ENCODE data around the gene EML3.
A peak's percentile ranks its signal among the peaks of the same experiment; 100 is the strongest.
"Not testable (repeated sequence)": the region's sequence is repeated elsewhere in the genome, so short reads cannot be mapped to it uniquely, and the experiment has no call there.

The EML3 gene

DNA sequence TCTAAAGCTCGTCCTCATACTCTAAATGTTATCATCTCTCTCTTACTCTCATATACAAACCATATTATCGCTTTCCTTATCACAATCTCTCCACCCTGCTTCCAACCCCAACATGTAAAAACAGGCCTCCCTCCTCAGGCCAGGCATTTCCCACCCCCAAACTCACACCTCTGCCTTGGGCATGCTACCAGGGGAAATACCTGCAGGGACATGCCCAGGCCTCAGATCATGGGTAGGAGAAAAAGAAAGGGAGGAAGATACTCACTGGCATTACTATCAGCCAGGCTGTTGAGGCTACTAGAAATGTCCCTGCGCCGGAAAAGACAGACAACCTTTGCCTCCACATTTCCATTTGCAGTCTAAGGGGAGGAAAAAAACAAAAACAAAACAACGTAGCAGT, 12.7 kb downstream of the EML3 start:
- no peak for DNase-seq (ENCODE audit: low read depth in 4 of 4, low spot score in 1 of 4)

DNA sequence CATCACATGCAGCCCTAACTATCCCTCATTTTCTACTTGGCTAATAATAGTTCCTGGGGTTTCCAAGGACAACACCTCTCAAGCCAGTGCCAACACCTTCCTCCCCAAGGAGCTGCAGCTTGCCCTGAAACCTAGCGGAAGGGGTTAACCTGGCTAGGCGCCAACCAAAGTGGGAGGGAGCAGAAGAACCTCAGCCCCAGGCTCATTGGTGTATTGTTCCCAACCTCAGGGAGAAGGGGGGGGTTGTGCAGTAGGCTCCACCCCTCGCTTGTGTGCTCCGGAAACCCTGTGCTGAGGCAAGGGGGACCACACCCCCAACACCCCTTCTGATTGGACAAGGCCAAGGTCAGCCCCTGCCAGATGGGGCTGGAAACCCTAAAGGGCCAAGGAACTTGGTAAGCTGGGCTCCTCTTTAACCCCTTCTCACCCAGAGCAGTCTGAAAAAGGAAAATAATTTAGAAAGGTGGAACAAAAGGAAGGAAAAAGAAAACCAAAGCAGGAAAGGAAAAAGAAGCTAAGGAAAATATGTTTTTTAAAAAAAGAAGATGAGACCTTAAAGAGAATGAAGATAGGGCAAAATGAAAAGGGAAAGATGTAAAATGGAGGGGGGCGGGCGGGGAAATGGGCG, 13.4 kb downstream of the EML3 start:
- DNase-seq (ENCODE audit: low read depth in 4 of 4, low spot score in 1 of 4), result peak; percentile 85 to 95 (median 89)

DNA sequence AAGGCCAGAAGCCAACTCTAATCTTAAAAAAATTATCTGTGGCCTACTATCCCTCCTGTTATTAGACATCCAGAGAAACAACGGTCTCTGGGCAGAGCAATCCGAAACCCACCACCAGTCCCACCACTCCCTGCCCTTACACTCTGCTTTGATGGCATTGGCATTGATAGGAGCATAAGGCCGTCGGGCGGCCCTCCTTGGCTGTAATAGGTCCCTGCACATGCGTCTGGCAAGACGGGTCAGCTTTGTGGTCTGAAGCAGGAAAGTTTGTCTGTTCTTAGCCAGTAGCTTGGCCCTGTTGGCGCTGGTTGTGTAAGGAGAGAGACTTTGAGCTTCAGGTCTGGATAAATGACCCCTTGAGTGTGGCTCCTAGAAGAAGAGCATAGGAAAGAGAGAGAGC, 17.5 kb downstream of the EML3 start:
- no peak for DNase-seq (ENCODE audit: low read depth in 4 of 4, low spot score in 1 of 4)

DNA sequence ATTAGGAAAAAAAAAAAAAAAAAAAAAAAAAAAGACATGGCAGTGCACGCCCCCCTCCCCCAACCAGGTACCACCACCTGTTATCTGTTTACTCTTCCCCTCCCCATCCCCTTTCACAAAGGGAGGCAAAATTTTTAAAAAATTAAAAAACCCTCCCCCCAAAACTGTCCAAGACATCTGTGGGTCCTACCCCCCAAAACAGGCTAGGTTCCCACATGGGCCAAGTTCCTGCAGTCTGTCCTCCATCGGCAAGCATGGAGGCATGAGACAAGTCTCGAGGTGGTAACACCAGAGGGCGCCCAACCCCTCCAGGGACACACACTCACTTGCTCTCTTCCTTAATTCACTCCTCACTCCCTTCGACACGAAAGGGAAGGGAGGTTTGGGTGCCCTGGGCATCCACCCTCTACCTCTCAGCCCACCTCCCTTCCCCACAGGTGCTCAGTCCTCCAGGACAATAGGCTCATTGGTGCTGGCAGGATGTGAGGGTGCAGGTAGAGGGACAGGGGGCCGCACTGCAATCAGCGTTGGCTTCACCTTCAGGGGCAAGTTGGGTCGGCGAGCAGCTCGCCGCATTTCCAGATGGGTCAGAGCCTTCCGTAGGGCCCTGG, 19.0 kb downstream of the EML3 start:
- peak in 2 of 4 experiments; percentile 63 to 69 for DNase-seq (ENCODE audit: low read depth in 4 of 4, low spot score in 1 of 4)

DNA sequence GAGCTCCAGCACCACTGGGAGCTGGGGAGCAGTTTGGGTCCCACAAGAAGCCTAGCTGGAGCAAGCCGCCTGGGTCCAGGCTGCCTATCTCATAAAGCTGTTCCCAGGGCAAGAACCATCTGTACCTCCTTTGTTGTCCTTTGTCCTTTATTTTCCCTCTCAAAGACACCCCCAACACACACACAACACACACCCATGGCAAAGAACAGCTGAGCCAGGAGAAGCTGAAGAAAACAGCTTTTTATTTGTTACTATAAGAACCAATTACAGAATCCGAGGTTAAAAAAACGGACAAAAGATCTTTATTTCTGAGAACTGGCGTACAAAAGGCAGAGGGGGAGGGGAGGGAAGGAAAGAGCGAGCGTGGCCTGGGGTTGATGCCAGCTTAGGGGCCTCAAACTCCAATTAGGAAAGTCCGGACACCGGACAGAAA, 19.6 kb downstream of the EML3 start:
- DNase-seq (ENCODE audit: low read depth in 4 of 4, low spot score in 1 of 4), result no peak

DNA sequence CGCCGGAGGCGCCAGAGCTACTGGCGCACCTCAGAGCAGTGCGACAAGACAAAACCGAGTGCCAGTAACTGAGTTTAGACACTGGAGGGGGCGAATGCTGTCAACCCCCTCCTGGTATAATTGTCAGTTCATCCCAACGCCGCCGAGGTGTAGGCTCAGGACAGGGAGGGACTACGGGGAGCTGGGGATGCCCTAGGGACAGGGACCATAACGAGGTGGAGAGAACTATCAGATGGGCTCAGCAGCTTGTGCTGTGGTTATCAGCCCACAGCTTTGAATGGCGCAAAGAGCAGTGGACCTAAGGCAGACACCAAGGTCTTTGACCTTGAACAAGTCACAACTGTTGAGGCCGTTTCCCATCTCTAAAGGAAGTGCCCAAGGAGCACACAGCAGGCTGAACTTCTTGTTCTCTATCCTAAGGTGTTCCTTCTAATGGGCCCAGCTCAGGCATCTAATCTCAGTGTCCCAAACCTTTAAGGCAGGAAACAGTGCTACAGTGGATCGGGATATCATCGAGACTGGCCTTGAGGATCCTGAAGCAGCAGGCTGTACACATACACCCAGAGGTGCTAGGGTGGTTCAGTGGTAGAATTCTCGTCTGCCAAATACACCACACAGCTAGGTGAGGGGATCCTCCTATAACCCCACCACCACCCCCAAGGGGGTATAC, 20.3 kb downstream of the EML3 start:
- DNase-seq (ENCODE audit: low read depth in 4 of 4, low spot score in 1 of 4), result no peak

DNA sequence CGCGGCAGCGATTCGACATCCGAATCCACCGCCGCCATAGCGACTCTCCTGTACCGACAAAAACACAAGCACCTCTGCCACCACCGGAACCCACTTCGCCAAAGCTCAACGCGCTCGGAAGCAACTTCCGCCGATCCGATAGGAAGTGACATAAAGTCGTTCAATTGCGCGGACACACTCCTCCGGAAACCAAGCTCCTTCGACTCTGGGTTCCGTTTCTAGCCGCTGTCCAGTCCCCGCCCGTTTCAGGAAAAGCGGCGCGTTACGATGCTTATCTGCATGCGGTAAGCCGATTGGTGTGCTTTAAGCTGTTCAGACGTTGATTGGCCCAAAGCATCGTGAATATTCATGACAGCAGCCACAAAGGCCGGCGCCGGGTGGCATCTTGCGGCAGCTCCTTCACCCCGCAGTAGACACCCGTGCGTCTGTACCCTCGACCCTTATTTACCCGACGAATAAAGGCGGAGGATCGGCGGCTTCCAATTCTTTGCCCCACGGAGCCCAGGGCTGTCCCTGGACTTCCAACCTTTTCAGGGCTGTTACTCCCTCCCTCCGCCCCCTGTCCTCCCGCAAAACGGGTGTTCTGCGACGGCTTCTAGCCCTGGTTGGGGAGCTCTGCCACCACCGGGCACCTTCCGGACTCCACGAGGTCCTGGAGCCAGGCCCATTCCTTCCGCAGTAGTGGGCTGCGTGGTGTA, 21.0 kb downstream of the EML3 start, which contains the start of gene TUT1:
TUT1 (minus strand) TSS at position 76 of the 698 bp plus-strand sequence; CDS start at position 38, 38 bp downstream.
- DNase-seq (ENCODE audit: low read depth in 4 of 4, low spot score in 1 of 4), result peak; percentile 84 to 90 (median 90)

DNA sequence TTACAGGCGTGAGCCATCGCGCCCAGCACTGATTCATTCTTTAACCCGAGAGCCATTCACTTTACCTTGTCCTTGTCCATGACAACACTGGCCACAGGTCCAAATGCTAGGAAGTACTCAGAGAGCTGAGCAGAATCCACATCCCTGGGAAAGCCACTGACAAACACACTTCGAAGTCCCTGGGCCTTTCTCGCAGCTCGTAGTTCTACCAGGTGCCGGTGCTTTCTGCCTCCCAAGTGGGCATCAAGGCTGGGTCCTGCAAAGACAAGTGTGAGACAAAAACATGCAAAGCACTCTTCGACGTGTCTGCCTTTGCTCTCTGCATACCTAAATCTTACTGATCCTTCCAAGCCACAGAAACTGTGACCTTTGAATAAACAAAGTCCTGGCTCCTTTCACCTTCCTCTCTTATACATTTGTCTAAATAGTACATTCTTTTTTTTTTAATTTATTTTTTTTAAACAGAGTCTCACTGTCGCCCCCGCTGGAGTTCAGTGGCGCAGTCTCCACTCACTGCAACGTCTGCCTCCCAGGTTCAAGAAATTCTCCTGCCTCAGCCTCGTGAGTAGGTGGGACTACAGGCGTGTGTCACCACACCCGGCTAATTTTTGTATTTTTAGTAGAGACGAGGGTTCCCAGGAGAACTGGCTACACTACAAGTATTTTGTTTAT, 23.5 kb downstream of the EML3 start:
- DNase-seq (ENCODE audit: low read depth in 4 of 4, low spot score in 1 of 4), result no peak

DNA sequence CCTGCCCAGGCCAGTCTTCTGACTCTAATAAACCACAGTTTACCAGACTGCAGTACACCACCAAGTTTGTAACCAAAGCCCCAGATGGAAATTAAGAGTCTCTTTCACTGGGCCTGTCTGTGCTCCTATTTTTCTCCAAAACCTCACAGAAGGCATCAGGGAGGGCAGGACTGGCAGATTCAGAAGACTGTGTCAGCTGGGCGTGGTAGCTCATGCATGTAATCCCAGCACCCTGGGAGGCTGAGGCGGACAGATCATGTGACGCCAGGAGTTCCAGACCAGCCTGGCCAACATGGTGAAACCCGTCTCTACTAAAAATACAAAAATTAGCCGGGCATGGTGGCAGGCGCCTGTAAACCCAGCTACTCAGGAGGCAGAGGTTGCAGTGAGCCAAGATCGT, 27.2 kb downstream of the EML3 start:
- DNase-seq (ENCODE audit: low read depth in 4 of 4, low spot score in 1 of 4), result not testable (repeated sequence)

DNA sequence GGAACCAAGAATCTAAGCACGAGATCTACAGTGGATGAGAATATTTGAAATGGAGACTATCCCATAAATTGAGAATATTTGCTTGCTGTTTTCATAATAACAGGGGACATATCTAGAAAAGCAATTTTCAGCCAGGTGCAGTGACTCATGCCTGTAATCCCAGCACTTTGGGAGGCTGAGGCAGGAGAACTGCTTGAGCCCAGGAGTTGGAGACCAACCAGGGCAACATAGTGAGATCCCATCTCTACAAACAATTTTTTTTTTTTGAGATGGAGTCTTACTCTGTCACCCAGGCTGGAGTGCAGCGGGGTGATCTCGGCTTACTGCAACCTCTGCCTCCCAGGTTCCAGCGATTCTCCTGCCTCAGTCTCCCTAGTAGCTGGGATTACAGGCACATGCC, 30.8 kb downstream of the EML3 start:
- not testable (repeated sequence) for DNase-seq (ENCODE audit: low read depth in 4 of 4, low spot score in 1 of 4)

DNA sequence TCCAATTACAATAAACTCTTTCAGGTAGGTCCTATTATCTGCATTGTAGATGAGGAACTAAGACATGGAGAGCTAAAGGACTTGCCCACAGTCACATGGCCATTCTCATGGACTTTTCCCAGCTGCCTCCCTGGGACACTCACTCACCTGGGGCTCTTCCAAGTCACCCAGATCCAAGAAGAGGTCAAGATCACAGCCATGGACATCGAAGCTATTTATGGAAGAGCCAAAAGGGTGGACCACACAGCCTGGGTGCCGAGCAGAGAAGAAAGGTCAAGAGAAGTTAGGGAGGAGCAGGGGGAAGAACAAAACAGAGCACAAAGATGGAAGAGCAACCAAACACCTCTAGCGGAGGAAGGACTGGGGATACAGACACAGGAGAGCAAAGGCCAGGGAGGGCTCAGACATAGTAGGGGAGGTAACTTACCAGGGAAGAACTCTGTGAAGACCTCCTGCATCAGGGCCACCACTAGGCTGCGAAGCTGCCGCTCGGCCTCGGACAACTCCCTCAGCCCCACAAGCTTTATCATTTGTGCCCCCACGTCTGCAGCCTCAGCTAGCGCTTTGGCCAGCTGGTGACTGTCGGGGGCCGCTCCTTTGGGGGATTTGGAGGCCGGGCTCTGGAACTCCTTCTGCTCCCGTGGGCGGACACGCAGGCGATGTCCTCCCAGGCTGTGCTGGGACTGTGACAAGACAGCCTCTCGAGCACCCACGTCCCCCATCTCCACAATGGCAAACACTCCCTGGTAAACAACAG, 31.4 kb downstream of the EML3 start:
- no peak for DNase-seq (ENCODE audit: low read depth in 4 of 4, low spot score in 1 of 4)

DNA sequence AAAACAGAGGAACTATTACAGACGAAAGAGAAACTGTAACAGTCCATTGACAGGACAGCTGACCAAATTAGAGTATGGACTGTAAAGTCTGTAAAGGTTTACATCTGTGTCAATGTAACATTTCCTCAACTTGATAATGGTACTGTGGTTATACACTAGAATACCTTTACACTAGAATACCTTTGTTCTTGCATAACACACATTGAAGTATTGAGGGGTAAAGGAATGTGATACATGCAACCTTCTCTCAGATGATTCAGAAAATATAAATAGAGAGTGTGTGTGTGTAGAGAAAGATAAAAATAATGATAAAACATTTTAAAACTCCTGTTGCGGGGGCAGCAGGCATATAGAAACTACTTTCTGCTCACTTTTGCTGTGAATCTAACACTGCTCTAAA, 33.3 kb downstream of the EML3 start:
- DNase-seq (ENCODE audit: low read depth in 4 of 4, low spot score in 1 of 4), result no peak

DNA sequence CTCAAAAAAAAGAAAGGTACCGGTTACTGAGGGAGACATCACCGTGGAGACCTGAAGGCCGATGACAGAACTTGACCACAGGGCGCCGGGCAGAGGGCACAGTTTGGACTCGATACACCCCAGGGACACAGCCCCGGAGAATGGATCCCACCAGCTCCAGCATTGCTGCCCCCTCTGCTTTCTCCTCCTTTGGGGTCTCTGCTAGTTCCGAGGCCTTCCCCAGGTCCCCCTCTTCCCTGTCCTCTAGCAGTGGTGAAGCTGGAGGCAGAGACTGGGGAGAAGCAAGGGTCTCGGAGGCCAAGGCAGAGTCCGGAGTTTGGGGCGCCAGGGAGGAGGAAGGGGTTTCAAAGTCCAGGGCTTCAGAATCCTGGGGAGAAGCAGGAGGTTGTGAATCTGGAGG, 34.0 kb downstream of the EML3 start:
- no peak for DNase-seq (ENCODE audit: low read depth in 4 of 4, low spot score in 1 of 4)

DNA sequence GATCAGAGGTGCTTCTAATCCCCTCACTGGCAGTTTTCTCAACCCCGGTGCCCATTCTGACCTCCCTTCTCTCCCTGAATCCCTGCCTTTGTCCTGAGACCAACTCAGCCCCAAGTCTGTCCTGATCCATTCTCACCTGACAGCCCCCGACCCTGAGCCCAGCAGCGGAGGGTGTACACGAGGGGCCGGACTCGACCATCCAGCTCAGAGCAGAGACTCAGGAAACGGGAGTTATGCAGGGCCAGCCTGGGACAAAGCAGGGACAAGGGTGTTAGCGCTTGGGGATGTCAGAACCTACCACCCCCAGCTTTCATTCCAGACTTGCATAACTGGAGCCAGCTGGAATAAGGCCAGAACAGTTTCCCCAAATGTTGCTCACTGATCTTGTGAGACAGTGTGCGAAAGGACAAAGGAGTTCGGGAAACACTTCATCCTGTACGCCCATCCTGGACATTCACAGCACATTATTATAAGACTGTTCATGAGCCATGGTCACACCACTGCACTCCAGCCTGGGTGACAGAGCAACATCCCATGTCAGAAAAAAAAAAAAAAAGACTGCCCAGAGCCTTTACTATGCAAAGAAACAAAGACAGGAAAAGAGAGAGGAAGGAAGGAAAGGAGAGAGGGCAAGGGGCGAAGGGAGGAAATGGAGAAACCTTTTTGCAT, 35.4 kb downstream of the EML3 start:
- DNase-seq (ENCODE audit: low read depth in 4 of 4, low spot score in 1 of 4), result no peak

DNA sequence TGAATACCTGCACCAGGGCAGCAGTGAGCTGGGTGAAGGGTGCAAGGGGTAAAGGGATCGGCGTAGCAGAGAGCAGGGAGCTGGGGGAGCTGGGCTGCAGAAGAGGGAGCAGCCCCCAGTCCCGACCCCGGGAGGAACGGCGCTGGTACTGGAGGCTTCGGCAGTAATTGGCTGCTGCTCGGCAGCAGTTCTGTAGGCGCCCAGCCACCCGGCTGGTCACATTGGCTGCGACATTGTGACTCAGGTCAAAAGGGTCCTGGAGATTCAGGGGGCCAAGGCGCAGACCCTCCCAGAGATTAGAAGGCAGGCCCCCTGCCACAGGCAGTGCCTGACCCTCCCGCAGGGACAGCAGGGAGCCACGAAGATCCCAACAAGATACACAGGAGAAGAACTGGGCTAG, 36.7 kb downstream of the EML3 start:
- DNase-seq (ENCODE audit: low read depth in 4 of 4, low spot score in 1 of 4), result no peak

DNA sequence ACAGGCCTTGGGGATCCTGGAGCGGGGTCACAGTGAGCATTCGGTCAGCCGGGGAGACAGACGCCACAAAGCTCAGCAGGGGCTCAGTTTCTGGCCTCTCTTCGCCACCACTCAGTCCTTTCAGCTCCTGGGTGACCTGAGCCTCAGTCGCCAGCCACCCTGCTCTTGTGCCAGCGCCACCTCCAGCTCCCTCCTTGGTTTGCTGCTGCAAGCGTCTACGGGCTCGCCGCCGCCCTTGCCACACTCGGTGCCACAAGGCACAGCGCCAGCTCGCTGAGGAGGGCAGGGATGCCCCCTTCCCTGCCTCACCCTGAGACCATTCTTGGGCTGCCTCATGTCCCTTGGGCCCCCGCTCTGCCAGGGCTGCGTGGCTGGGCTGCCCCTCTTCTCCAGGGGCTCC, 37.4 kb downstream of the EML3 start:
- no peak for DNase-seq (ENCODE audit: low read depth in 4 of 4, low spot score in 1 of 4)

DNA sequence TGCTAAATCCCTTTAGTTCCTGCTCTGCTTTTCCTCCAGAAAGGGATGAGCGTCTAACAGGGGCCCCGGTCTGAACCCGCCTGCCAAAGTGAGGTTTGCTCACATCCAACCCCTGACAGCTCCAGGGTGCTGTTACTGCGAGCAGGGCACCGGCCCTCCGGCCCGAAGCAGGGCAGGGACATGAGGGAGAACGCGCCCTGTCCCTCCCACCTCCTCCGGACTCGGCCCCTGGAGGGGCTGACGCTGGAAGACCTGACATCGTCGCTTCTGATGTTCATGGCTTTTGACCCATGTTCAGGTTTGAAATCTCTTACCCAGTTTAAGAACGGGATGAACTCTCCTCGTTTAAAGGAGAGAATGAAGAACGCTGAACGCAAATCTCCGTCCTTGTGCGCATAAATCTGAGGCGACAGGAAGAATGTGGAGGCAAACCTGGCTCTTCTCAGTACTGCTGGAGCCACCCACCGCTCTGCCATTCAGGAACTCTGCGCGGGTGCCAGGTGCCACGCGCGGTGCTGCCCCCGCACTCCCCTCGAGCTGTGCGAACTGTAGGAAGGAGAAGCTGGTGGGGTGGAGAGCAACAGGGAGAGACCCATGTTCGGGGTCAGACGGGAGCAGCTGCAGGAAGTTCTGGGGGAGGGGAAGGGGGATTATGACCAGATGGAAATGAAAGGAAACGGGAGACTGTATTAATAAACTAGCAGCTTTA, 38.1 kb downstream of the EML3 start:
- no peak for DNase-seq (ENCODE audit: low read depth in 4 of 4, low spot score in 1 of 4)

DNA sequence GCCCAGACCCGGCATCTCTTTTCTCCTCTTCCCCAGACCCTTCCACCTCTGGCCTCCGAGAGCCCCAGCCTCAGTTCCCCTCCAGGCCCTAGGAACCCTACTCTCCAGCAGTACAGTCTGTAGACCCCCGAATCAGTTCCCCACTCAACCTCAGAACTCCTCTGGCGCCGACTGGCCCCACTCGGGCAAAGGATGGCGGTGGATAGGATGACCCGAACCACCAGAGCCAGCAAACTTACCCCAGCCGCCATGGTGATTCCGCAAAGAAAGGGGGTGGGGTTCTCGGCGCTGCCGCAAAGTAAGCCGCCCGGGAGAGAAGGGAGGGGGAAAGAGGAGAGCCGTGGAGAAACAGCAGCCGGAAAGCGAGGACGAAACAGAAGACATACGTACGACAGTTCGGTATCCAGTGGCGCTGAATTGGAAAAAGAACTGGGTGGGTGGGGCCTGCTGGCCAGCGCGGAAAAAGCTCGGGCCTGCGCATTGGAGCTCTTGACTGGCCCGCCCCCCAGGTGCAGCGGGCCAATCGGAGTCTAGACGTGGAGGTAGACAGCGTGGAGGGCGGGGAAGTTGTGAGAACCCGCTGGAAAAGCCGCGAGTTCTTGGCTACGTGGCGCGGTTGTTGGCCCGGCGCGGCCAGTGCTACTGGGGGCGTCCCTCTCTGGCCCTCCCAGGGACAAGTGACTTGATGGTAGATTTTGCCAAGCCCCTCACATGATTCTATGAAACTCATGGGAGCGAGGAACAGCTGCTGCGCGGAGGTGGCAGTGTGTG, 38.8 kb downstream of the EML3 start, which contains the start of gene EEF1G:
EEF1G (minus strand) TSS at position 300 of the 771 bp plus-strand sequence; CDS start at position 251, 49 bp downstream.
- DNase-seq (ENCODE audit: low read depth in 4 of 4, low spot score in 1 of 4), result peak; percentile 90 to 97 (median 94)
